ENCODE data around the gene KCTD2.

DNA sequence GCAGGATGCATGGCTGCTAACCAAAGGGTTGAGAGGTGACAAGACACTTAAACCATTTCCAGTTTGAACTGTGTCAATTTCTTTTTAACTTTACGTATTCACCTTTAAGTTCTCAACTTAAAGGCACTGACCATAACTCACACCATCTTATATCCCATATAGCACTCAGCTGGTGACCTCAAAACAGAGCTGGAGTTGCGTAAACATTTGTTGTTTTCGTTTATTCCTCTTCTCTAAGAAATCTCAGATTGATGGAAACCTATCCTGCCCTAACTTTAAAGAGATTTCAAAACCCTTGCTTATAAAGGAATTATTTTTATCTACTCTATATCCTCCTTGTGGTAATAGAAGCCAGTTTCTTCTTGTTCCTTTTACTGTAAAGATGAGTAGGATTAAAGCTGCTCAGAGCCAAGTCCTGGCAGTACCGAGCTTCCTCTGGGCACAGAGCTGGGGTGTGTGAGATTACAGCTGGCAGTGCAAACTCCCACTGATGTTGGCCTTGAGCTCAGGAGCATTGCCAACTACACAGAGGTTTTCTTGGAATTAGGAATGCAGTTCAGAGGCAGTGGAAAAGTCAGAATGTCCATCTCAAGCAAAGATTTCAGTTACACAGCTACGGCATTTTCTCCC is 1.3 kb downstream of the KCTD2 start:
- TF ChIP-seq EP300 (IDR thresholded peaks at IDR 0.05) = no peak
- TF ChIP-seq, protein P1, sequence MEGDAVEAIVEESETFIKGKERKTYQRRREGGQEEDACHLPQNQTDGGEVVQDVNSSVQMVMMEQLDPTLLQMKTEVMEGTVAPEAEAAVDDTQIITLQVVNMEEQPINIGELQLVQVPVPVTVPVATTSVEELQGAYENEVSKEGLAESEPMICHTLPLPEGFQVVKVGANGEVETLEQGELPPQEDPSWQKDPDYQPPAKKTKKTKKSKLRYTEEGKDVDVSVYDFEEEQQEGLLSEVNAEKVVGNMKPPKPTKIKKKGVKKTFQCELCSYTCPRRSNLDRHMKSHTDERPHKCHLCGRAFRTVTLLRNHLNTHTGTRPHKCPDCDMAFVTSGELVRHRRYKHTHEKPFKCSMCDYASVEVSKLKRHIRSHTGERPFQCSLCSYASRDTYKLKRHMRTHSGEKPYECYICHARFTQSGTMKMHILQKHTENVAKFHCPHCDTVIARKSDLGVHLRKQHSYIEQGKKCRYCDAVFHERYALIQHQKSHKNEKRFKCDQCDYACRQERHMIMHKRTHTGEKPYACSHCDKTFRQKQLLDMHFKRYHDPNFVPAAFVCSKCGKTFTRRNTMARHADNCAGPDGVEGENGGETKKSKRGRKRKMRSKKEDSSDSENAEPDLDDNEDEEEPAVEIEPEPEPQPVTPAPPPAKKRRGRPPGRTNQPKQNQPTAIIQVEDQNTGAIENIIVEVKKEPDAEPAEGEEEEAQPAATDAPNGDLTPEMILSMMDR (IDR thresholded peaks at IDR 0.05) = no peak

Measured in stomach (tissue), 4 donors.